Coronary artery (tissue), 2 donors: Measurements from ENCODE around the gene TUBA3E.
"Not testable (repeated sequence)": the region's sequence is repeated elsewhere in the genome, so short reads cannot be mapped to it uniquely, and the experiment has no call there.

ENCODE experiments used
- DNase-seq: peaks from one replicate; pipeline ENCODE4 v3.0.0-alpha.2; 2017; ENCODE audit warnings: low spot score
- H3K27ac ChIP-seq, 2 donors: fragments of 200-600 bp; sonication (generic); one replicate each; pipeline ENCODE4 v1.5.1; 2016 to 2019
- H3K4me3 ChIP-seq: fragments of 200-600 bp; sonication (generic); 2 replicates; pipeline ENCODE4 v1.5.1; 2016; ENCODE audit warnings: mild to moderate bottlenecking, moderate library complexity
- CTCF ChIP-seq: fragments of 200-600 bp; sonication (generic); IDR thresholded peaks from one replicate; pipeline ENCODE4 v1.5.1; 2019; ENCODE audit warnings: antibody characterized with exemption

TUBA3E gene

GRCh38 chr2:130187268-130187667 lies 11.0 kb downstream of the TUBA3E start:
- DNase-seq, result no peak
- Histone ChIP-seq H3K27ac (no peak overlapping the region), H3K4me3 (no peak overlapping the region)
- no peak for TF ChIP-seq CTCF

GRCh38 chr2:130186391-130186790 lies 11.8 kb downstream of the TUBA3E start:
- Histone ChIP-seq H3K27ac (no peak overlapping the region), H3K4me3 (no peak overlapping the region)
- no peak for TF ChIP-seq CTCF
- no peak for DNase-seq

GRCh38 chr2:130185896-130186295 lies 12.3 kb downstream of the TUBA3E start:
- H3K4me3 ChIP-seq, result no peak overlapping the region
- no peak for TF ChIP-seq CTCF
- H3K27ac ChIP-seq, result no peak overlapping the region
- no peak for DNase-seq

GRCh38 chr2:130185436-130185835 lies 12.8 kb downstream of the TUBA3E start:
- no peak for DNase-seq
- TF ChIP-seq CTCF, result no peak
- Histone ChIP-seq H3K27ac (no peak overlapping the region), H3K4me3 (no peak overlapping the region)

GRCh38 chr2:130183512-130184373 lies 14.5 kb downstream of the TUBA3E start:
- DNase-seq, result no peak
- Histone ChIP-seq H3K27ac (peak overlapping the region in 1 of 2 donors; percentile 92), H3K4me3 (peak overlapping the region; percentile 87)
- no peak for TF ChIP-seq CTCF

GRCh38 chr2:130182826-130183511 lies 15.3 kb downstream of the TUBA3E start:
- Histone ChIP-seq H3K4me3 (peak overlapping the region; percentile 87), H3K27ac (peak overlapping the region in 1 of 2 donors; percentile 92)
- not testable (repeated sequence) for DNase-seq

GRCh38 chr2:130181880-130182682 lies 16.2 kb downstream of the TUBA3E start, which contains the start of gene MZT2B:
MZT2B (plus strand) TSS chr2:130182262; CDS start chr2:130182283, 21 bp downstream.
- peak; percentile 83 for TF ChIP-seq CTCF
- peak within 1 kb of the TSS; percentile 87 for H3K4me3 ChIP-seq
- H3K27ac ChIP-seq, result peak within 1 kb of the TSS; percentile 85 to 92
- DNase-seq, result peak; percentile 91
